Measurements from ENCODE around the gene LAMP1. TPM values are rescaled to one million over a fixed set of nuclear protein-coding genes. Genes with fewer than 3 reads are reported as not detected.

The LAMP1 gene
- total and polyA plus RNA-seq, 2 experiments from 2014 or later = 34.5 to 107 TPM

- Histone ChIP-seq H3K27ac (ENCODE audit: low read depth) (no peak overlapping the region), H2AFZ (no peak overlapping the region), H3K79me2 (replicated peaks; ENCODE audit: insufficient read depth) (peaks cover 76% of the 10 kb centered on the region), H3K36me3 (ENCODE audit: insufficient read depth) (no peaks in the 10 kb centered on the region), H4K20me1 (replicated peaks; ENCODE audit: insufficient read depth) (peaks cover 17% of the 10 kb centered on the region), H3K4me1 (ENCODE audit: insufficient read depth) (peaks cover 4% of the 10 kb centered on the region; the same call in 1 of the 2 replicates), H3K4me2 (no peak overlapping the region), H3K9me2 (ENCODE audit: insufficient read depth) (no peaks in the 10 kb centered on the region), H3K27me3 (ENCODE audit: insufficient read depth) (no peaks in the 10 kb centered on the region), H3K4me3 (no peak overlapping the region), H3F3A (replicated peaks; ENCODE audit: low read depth) (0 out of 2 replicates have a peak, but pooled peaks cover 13% of the 10 kb centered on the region)
- no peak for ATAC-seq
- no peak overlapping the region for H3K4me3 Mint-ChIP-seq
- peaks cover 8% of the 10 kb centered on the region; the same call in 2 of the 3 replicates for H3K9me3 Mint-ChIP-seq
- H3K4me1 Mint-ChIP-seq = peaks cover 10% of the 10 kb centered on the region
- DNase-seq (ENCODE audit: low spot score) = no peak
- TF ChIP-seq ZNF114 (CRISPR knock-in tag; IDR thresholded peaks at IDR 0.05) (no peak), REST (IDR thresholded peaks at IDR 0.05; ENCODE audit: unreplicated experiment) (no peak), CTCF (conservative IDR thresholded peaks at IDR 0.05; ENCODE audit: low read depth in 2 of 2) (no peak), JUNB (IDR thresholded peaks at IDR 0.05; ENCODE audit: unreplicated experiment) (no peak)
- H3K27me3 Mint-ChIP-seq (ENCODE audit: insufficient read depth, low read depth, poor library complexity) = peaks cover 17% of the 10 kb centered on the region
- peaks cover 8% of the 10 kb centered on the region; the same call in 2 of the 3 replicates for H3K36me3 Mint-ChIP-seq (ENCODE audit: low read depth)
- no peak overlapping the region for H3K27ac Mint-ChIP-seq
Observed at GRCh38 chr13:113299951-113300350, 2.9 kb downstream of the LAMP1 start.

- Histone ChIP-seq H3F3A (replicated peaks; ENCODE audit: low read depth) (0 out of 2 replicates have a peak, but pooled peaks cover 1% of the 10 kb centered on the region), H2AFZ (no peak overlapping the region), H3K27ac (ENCODE audit: low read depth) (no peak overlapping the region), H4K20me1 (replicated peaks; ENCODE audit: insufficient read depth) (peaks cover 17% of the 10 kb centered on the region), H3K4me2 (no peak overlapping the region), H3K79me2 (replicated peaks; ENCODE audit: insufficient read depth) (peaks cover 96% of the 10 kb centered on the region), H3K27me3 (ENCODE audit: insufficient read depth) (no peaks in the 10 kb centered on the region), H3K36me3 (ENCODE audit: insufficient read depth) (no peaks in the 10 kb centered on the region), H3K9me2 (ENCODE audit: insufficient read depth) (no peaks in the 10 kb centered on the region), H3K4me1 (ENCODE audit: insufficient read depth) (peaks cover 4% of the 10 kb centered on the region; the same call in 1 of the 2 replicates), H3K4me3 (no peak overlapping the region)
- H3K4me3 Mint-ChIP-seq = no peak overlapping the region
- no peak overlapping the region for H3K27ac Mint-ChIP-seq
- H3K27me3 Mint-ChIP-seq (ENCODE audit: insufficient read depth, low read depth, poor library complexity) = peaks cover 3% of the 10 kb centered on the region
- DNase-seq (ENCODE audit: low spot score) (no peak), ATAC-seq (no peak)
- no peaks in the 10 kb centered on the region for H3K9me3 Mint-ChIP-seq
- peaks cover 7% of the 10 kb centered on the region; the same call in 2 of the 3 replicates for H3K4me1 Mint-ChIP-seq
- H3K36me3 Mint-ChIP-seq (ENCODE audit: low read depth) = peaks cover 3% of the 10 kb centered on the region; the same call in 2 of the 3 replicates
- no peak for TF ChIP-seq EZH2 (IDR thresholded peaks at IDR 0.05; ENCODE audit: low read depth, unreplicated experiment)
- no peak for TF ChIP-seq ZNF331 (CRISPR knock-in tag; IDR thresholded peaks at IDR 0.05; ENCODE audit: low read depth)
- no peak for TF ChIP-seq EZH2phosphoT487 (IDR thresholded peaks at IDR 0.05; ENCODE audit: unreplicated experiment)
- TF ChIP-seq ZNF462 (CRISPR knock-in tag; IDR thresholded peaks at IDR 0.05) = no peak
- TF ChIP-seq JUNB (IDR thresholded peaks at IDR 0.05; ENCODE audit: unreplicated experiment) = no peak
- no peak for TF ChIP-seq CREB1 (CRISPR knock-in tag; IDR thresholded peaks at IDR 0.05; ENCODE audit: low read depth)
Observed at GRCh38 chr13:113302986-113303385, 5.9 kb downstream of the LAMP1 start.

Data from GM23338 (cell line).